Endothelial cell (in vitro differentiated cells): Measurements from ENCODE around the gene PAQR3. TPM values are rescaled to one million over a fixed set of nuclear protein-coding genes. Genes with fewer than 3 reads are reported as not detected.
"Not testable (repeated sequence)": the region's sequence is repeated elsewhere in the genome, so short reads cannot be mapped to it uniquely, and the experiment has no call there.

ENCODE experiments used
- DNase-seq: peaks from one replicate; pipeline ENCODE4 v3.0.0; 2021; ENCODE audit warnings: low spot score
- H3K27ac Mint-ChIP-seq: one replicate; pipeline ENCODE4 v1.8.0; 2021; ENCODE audit warnings: mixed read lengths, inconsistent platforms; ENCODE audit not compliant: unreplicated experiment
- H3K27me3 Mint-ChIP-seq: one replicate; pipeline ENCODE4 v1.8.0; 2021; ENCODE audit warnings: mild to moderate bottlenecking, moderate library complexity, mixed read lengths, inconsistent platforms; ENCODE audit not compliant: unreplicated experiment
- H3K36me3 Mint-ChIP-seq: one replicate; pipeline ENCODE4 v1.8.0; 2021; ENCODE audit warnings: mild to moderate bottlenecking, low read depth, mixed read lengths, inconsistent platforms; ENCODE audit not compliant: unreplicated experiment
- H3K4me1 Mint-ChIP-seq: one replicate; pipeline ENCODE4 v1.8.0; 2021; ENCODE audit warnings: mild to moderate bottlenecking, mixed read lengths, inconsistent platforms; ENCODE audit not compliant: unreplicated experiment
- H3K4me3 Mint-ChIP-seq: one replicate; pipeline ENCODE4 v1.8.0; 2021; ENCODE audit warnings: mild to moderate bottlenecking, mixed read lengths, inconsistent platforms; ENCODE audit not compliant: unreplicated experiment
- H3K9me3 Mint-ChIP-seq: one replicate; pipeline ENCODE4 v1.8.0; 2021; ENCODE audit warnings: mixed read lengths, inconsistent platforms; ENCODE audit not compliant: unreplicated experiment
- CTCF ChIP-seq: fragments of 200-600 bp; sonication (generic); IDR thresholded peaks from one replicate; pipeline ENCODE4 v1.5.0; 2021; ENCODE audit warnings: antibody characterized with exemption; ENCODE audit not compliant: unreplicated experiment
- total RNA-seq: library from RNA; stranded (reverse); fragmentation: NEBNext Ultra II Directional; extraction: Animal tissue kit (Norgen Biotek cat#: 25700); gene quantifications from one replicate; pipeline ENCODE4 v1.2.1, GENCODE V29; 2021; ENCODE audit not compliant: unreplicated experiment

PAQR3 gene
- total RNA-seq, 1 donor from 2014 or later, result 28.9 TPM

- DNase-seq, result no peak
- H3K4me1 Mint-ChIP-seq, result peaks cover 6% of the 10 kb centered on the region
- H3K9me3 Mint-ChIP-seq, result no peaks in the 10 kb centered on the region
- H3K4me3 Mint-ChIP-seq, result no peak overlapping the region
- no peak overlapping the region for H3K27ac Mint-ChIP-seq
- no peaks in the 10 kb centered on the region for H3K27me3 Mint-ChIP-seq
- peaks cover 19% of the 10 kb centered on the region for H3K36me3 Mint-ChIP-seq
- TF ChIP-seq CTCF, result no peak
Observed at GRCh38 chr4:78923464-78924312, 15.6 kb downstream of the PAQR3 start.

GRCh38 chr4:78922207-78922606 lies 17.0 kb downstream of the PAQR3 start:
- Mint-ChIP-seq H3K27me3 (no peaks in the 10 kb centered on the region), H3K9me3 (no peaks in the 10 kb centered on the region), H3K4me1 (peaks cover 3% of the 10 kb centered on the region), H3K36me3 (peaks cover 16% of the 10 kb centered on the region), H3K27ac (no peak overlapping the region), H3K4me3 (no peak overlapping the region)
- TF ChIP-seq CTCF, result no peak
- DNase-seq, result no peak

DNA sequence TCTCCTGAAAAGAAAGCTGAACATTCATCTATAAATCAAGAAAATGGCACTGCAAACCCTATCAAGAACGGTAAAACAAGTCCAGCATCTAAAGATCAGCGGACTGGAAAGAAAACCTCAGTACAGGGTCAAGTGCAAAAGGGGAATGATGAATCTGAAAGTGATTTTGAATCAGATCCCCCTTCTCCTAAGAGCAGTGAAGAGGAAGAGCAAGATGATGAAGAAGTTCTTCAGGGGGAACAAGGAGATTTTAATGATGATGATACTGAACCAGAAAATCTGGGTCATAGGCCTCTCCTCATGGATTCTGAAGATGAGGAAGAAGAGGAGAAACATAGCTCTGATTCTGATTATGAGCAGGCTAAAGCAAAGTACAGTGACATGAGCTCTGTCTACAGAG lies 28.6 kb downstream of the PAQR3 start:
- Mint-ChIP-seq H3K27me3 (peaks cover 7% of the 10 kb centered on the region), H3K9me3 (no peaks in the 10 kb centered on the region), H3K4me1 (no peaks in the 10 kb centered on the region), H3K36me3 (peaks cover 38% of the 10 kb centered on the region), H3K27ac (no peak overlapping the region), H3K4me3 (no peak overlapping the region)
- TF ChIP-seq CTCF, result no peak
- DNase-seq, result no peak

GRCh38 chr4:78908974-78909373 lies 30.3 kb downstream of the PAQR3 start:
- H3K27me3 Mint-ChIP-seq, H3K4me3 Mint-ChIP-seq, DNase-seq, H3K27ac Mint-ChIP-seq, H3K4me1 Mint-ChIP-seq, H3K9me3 Mint-ChIP-seq: not testable (repeated sequence)
- peaks cover 36% of the 10 kb centered on the region for H3K36me3 Mint-ChIP-seq

- peaks cover 7% of the 10 kb centered on the region for H3K27me3 Mint-ChIP-seq
- H3K36me3 Mint-ChIP-seq, result peaks cover 36% of the 10 kb centered on the region
- H3K9me3 Mint-ChIP-seq, result no peaks in the 10 kb centered on the region
Observed at GRCh38 chr4:78907638-78908037, 31.6 kb downstream of the PAQR3 start.

More at GRCh38 chr4:78907638-78908037, 31.6 kb downstream of the PAQR3 start:
- H3K4me3 Mint-ChIP-seq, result no peak overlapping the region
- no peak for DNase-seq
- H3K27ac Mint-ChIP-seq, result no peak overlapping the region
- no peaks in the 10 kb centered on the region for H3K4me1 Mint-ChIP-seq
- no peak for TF ChIP-seq CTCF
